Duodenal mucosa (tissue), 2 donors: ENCODE results near the gene ADAMTS17.
A peak's percentile ranks its signal among the peaks of the same experiment; 100 is the strongest.

ENCODE experiments used
- H3K27ac ChIP-seq: one replicate; pipeline ENCODE4 v1.7.0; 2013; ENCODE audit warnings: low read depth, low read length
- H3K27me3 ChIP-seq, 2 donors: one replicate each; pipeline ENCODE4 v1.7.0; 2013; ENCODE audit warnings: low read length in 2 of 2, control low read depth in 1 of 2; ENCODE audit not compliant: insufficient read depth in 2 of 2, control insufficient read depth in 1 of 2
- H3K36me3 ChIP-seq, 2 donors: one replicate each; pipeline ENCODE4 v1.7.0; 2013; ENCODE audit warnings: low read length in 2 of 2, control low read depth in 1 of 2; ENCODE audit not compliant: insufficient read depth in 2 of 2, control insufficient read depth in 1 of 2
- H3K4me1 ChIP-seq, 2 donors: one replicate each; pipeline ENCODE4 v1.7.0; 2013; ENCODE audit warnings: low read length in 2 of 2, control low read depth in 1 of 2; ENCODE audit not compliant: insufficient read depth in 2 of 2, control insufficient read depth in 1 of 2
- H3K4me3 ChIP-seq, 2 donors: one replicate each; pipeline ENCODE4 v1.7.0; 2013; ENCODE audit warnings: low read length in 2 of 2, low read depth in 1 of 2
- H3K9ac ChIP-seq, 2 donors: one replicate each; pipeline ENCODE4 v1.7.0; 2013; ENCODE audit warnings: low read length in 2 of 2, low read depth in 1 of 2
- H3K9me3 ChIP-seq, 2 donors: one replicate each; pipeline ENCODE4 v1.7.0; 2013; ENCODE audit warnings: low read length in 2 of 2, control low read depth in 1 of 2; ENCODE audit not compliant: control insufficient read depth in 1 of 2

ADAMTS17 gene

GRCh38 chr15:100114100-100114499, 227.7 kb downstream of the ADAMTS17 start:
- Histone ChIP-seq H3K36me3 (no peaks in the 10 kb centered on the region), H3K9ac (no peak overlapping the region), H3K27me3 (no peaks in the 10 kb centered on the region), H3K27ac (peak overlapping the region; percentile 43), H3K9me3 (no peaks in the 10 kb centered on the region), H3K4me1 (peaks cover 11 to 34% of the 10 kb centered on the region in 2 donors), H3K4me3 (no peak overlapping the region)

- no peak overlapping the region for H3K27ac ChIP-seq
- H3K4me1 ChIP-seq: peaks cover 11 to 34% of the 10 kb centered on the region in 2 donors
Measured at GRCh38 chr15:100113351-100114080, 228.3 kb downstream of the ADAMTS17 start.

GRCh38 chr15:100112636-100113305, 229.0 kb downstream of the ADAMTS17 start:
- H3K4me1 ChIP-seq: peaks cover 11 to 34% of the 10 kb centered on the region in 2 donors
- H3K9ac ChIP-seq: no peak overlapping the region
- no peak overlapping the region for H3K27ac ChIP-seq
- H3K36me3 ChIP-seq: no peaks in the 10 kb centered on the region
- no peaks in the 10 kb centered on the region for H3K27me3 ChIP-seq
- H3K4me3 ChIP-seq: no peak overlapping the region
- H3K9me3 ChIP-seq: no peaks in the 10 kb centered on the region

More at GRCh38 chr15:100113351-100114080, 228.3 kb downstream of the ADAMTS17 start:
- no peaks in the 10 kb centered on the region for H3K27me3 ChIP-seq
- no peaks in the 10 kb centered on the region for H3K36me3 ChIP-seq
- H3K9ac ChIP-seq: no peak overlapping the region
- H3K9me3 ChIP-seq: no peaks in the 10 kb centered on the region
- H3K4me3 ChIP-seq: no peak overlapping the region

DNA sequence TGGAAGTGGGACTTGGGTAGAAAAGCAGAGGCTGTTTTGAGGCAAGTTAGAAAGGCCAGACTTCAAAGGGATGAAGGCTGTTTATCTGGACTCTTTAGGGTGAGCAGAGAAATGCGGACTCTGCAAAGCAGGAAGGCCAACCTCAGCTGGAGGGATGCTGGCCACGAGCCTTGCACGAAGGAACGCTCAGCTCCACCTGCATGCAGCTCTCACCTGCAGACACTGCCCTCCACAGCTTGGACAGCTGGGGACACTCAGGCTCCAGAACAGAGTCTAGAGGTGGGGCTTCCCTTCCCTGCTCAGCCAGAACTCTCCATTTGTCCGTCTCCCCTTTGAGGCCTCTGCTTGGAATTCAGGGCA, 229.7 kb downstream of the ADAMTS17 start:
- Histone ChIP-seq H3K4me1 (peaks cover 11 to 34% of the 10 kb centered on the region in 2 donors), H3K9ac (no peak overlapping the region), H3K27ac (no peak overlapping the region)

DNA sequence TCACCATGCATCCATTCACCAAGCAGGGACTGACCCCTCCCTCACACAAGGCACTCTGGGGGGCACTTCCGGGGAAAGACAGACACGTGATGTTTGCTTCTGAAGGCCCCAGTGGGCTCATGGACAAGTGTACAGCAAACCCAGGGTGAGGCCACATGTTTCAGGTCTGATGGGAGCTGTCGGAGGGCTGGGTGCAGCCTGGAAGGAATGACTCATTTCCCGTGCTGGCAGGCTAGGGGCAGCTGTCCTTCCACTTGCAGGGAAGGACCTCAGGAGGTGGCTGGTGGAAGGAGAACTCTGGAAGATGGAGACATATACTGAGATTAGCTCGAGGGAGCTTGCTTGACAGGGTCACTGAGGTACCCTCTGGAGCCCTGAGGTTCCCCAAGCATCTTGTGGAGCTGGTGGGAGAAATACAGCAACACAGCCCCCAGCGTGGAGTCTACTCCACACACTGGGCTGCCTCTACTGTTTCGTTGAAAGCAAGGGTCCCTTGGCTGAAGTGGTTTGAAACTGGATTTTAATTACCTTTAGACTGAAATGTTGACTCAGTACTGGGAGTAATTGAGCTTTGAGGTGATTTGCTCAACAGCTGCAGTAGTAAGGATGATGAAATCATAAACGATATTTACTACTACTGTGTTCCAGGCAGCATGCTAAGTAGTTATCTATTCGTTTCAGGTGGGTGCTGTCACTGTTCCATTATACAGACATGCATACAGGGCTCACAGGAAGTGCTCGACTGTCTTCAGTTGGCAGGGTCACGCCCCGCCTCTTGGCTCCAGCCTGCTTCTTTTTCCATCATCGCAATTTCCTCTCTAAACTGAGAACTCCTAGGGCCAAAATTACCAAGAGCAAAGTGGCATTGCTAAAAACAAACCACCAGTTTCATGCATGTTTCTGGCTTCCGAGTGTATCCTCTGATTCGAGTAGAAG, 230.4 kb downstream of the ADAMTS17 start:
- H3K4me3 ChIP-seq: no peak overlapping the region
- no peak overlapping the region for H3K27ac ChIP-seq

More for the DNA sequence above, 229.7 kb downstream of the ADAMTS17 start:
- Histone ChIP-seq H3K27me3 (no peaks in the 10 kb centered on the region), H3K4me3 (no peak overlapping the region), H3K36me3 (no peaks in the 10 kb centered on the region), H3K9me3 (no peaks in the 10 kb centered on the region)

GRCh38 chr15:100109486-100110035, 232.2 kb downstream of the ADAMTS17 start:
- no peaks in the 10 kb centered on the region for H3K9me3 ChIP-seq
- peaks cover 11 to 18% of the 10 kb centered on the region in 2 donors for H3K4me1 ChIP-seq
- H3K27me3 ChIP-seq: no peaks in the 10 kb centered on the region
- no peak overlapping the region for H3K4me3 ChIP-seq
- H3K9ac ChIP-seq: no peak overlapping the region
- no peaks in the 10 kb centered on the region for H3K36me3 ChIP-seq
- H3K27ac ChIP-seq: no peak overlapping the region

More for the DNA sequence above, 230.4 kb downstream of the ADAMTS17 start:
- peaks cover 11 to 31% of the 10 kb centered on the region in 2 donors for H3K4me1 ChIP-seq
- H3K9me3 ChIP-seq: no peaks in the 10 kb centered on the region
- H3K9ac ChIP-seq: no peak overlapping the region
- H3K36me3 ChIP-seq: no peaks in the 10 kb centered on the region
- H3K27me3 ChIP-seq: no peaks in the 10 kb centered on the region

GRCh38 chr15:100108846-100109245, 232.9 kb downstream of the ADAMTS17 start:
- Histone ChIP-seq H3K9me3 (no peaks in the 10 kb centered on the region), H3K4me3 (no peak overlapping the region), H3K27ac (no peak overlapping the region), H3K27me3 (no peaks in the 10 kb centered on the region), H3K9ac (no peak overlapping the region), H3K4me1 (peaks cover 11 to 18% of the 10 kb centered on the region in 2 donors), H3K36me3 (no peaks in the 10 kb centered on the region)

DNA sequence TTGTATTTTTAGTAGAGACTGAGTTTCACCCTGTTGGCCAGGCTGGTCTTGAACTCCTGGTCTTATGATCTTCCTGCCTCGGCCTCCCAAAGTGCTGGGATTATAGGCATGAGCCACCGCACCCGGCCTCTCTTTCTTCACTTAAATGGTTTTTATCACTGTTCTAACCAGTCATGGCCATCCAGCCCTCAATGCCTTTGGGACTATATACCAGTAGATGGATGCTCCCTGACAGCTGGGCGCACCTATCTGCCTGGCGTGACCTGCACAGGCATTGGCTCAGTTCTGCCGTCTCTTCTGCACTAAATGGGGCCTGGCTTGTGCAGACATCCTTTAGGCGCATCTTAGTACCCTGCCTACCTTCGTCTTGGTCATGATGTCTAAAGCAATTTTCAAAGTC, 233.4 kb downstream of the ADAMTS17 start:
- no peak overlapping the region for H3K9ac ChIP-seq
- no peaks in the 10 kb centered on the region for H3K27me3 ChIP-seq
- no peak overlapping the region for H3K4me3 ChIP-seq
- H3K9me3 ChIP-seq: no peaks in the 10 kb centered on the region
- H3K4me1 ChIP-seq: peaks cover 11 to 13% of the 10 kb centered on the region in 2 donors
- no peak overlapping the region for H3K27ac ChIP-seq
- no peaks in the 10 kb centered on the region for H3K36me3 ChIP-seq

- no peaks in the 10 kb centered on the region for H3K27me3 ChIP-seq
- H3K9me3 ChIP-seq: no peaks in the 10 kb centered on the region
- peaks cover 11 to 15% of the 10 kb centered on the region in 2 donors for H3K4me1 ChIP-seq
- H3K27ac ChIP-seq: no peak overlapping the region
- no peak overlapping the region for H3K4me3 ChIP-seq
- no peak overlapping the region for H3K9ac ChIP-seq
- H3K36me3 ChIP-seq: no peaks in the 10 kb centered on the region
Measured at GRCh38 chr15:100107606-100108225, 234.1 kb downstream of the ADAMTS17 start.
